T47D (cell line): ENCODE measurements around the gene PREPL.

Experiments used
- DNase-seq, 2 experiments: peaks; one replicate each; pipeline versions ENCODE4 v3.0.0 to v3.0.0-alpha.2; 2011 to 2012; ENCODE audit warnings: low read depth in 1 of 2, low spot score in 1 of 2
- JUND ChIP-seq: IDR thresholded peaks from 2 replicates; pipeline ENCODE4 v1.6.1; 2012; ENCODE audit warnings: low read depth
- in situ Hi-C: cut with HindIII; loops from 2 replicates; pipeline ENCODE4 v1.10.0; 2016; ENCODE audit warnings: low sequenced_read_pairs, low pct_unique_long_range_greater_than_20kb

PREPL gene

GRCh38 chr2:44301111-44301510 is 60.2 kb downstream of the PREPL start:
- in situ Hi-C loops = no loop called here
- DNase-seq = no peak
- no peak for TF ChIP-seq JUND

- TF ChIP-seq JUND = no peak
- DNase-seq = no peak
- in situ Hi-C loops = no loop called here
Observed at GRCh38 chr2:44299635-44300034, 61.7 kb downstream of the PREPL start.

GRCh38 chr2:44297431-44297830 is 63.9 kb downstream of the PREPL start:
- no peak for DNase-seq
- no peak for TF ChIP-seq JUND
- in situ Hi-C loops = no loop called here

- in situ Hi-C loops = no loop called here
- no peak for DNase-seq
- TF ChIP-seq JUND = no peak
Observed at GRCh38 chr2:44296653-44297052, 64.6 kb downstream of the PREPL start.

GRCh38 chr2:44295633-44296359 is 65.5 kb downstream of the PREPL start:
- DNase-seq = peak in 1 of 2 experiments; percentile 15
- no peak for TF ChIP-seq JUND
- in situ Hi-C loops = no loop called here

GRCh38 chr2:44295113-44295512 is 66.2 kb downstream of the PREPL start:
- in situ Hi-C loops = no loop called here
- no peak for DNase-seq
- no peak for TF ChIP-seq JUND

- TF ChIP-seq JUND = no peak
- in situ Hi-C loops = no loop called here
- DNase-seq = peak in 1 of 2 experiments; percentile 38
Observed at GRCh38 chr2:44291281-44292248, 69.7 kb downstream of the PREPL start.

- no peak for DNase-seq
- TF ChIP-seq JUND = no peak
- in situ Hi-C loops = no loop called here
Observed at GRCh38 chr2:44290261-44290660, 71.0 kb downstream of the PREPL start.

- in situ Hi-C loops = no loop called here
- DNase-seq = peak in 1 of 2 experiments; percentile 47
- no peak for TF ChIP-seq JUND
Observed at GRCh38 chr2:44286884-44287638, 74.2 kb downstream of the PREPL start.

GRCh38 chr2:44286119-44286883 is 75.0 kb downstream of the PREPL start:
- in situ Hi-C loops = no loop called here

GRCh38 chr2:44285174-44285573 is 76.1 kb downstream of the PREPL start:
- in situ Hi-C loops = no loop called here

More at GRCh38 chr2:44286119-44286883, 75.0 kb downstream of the PREPL start:
- no peak for TF ChIP-seq JUND
- no peak for DNase-seq

More at GRCh38 chr2:44285174-44285573, 76.1 kb downstream of the PREPL start:
- DNase-seq = no peak
- TF ChIP-seq JUND = no peak
